SK-N-SH (cell line): ENCODE results near the gene JMJD1C. TPM values are rescaled to one million over a fixed set of nuclear protein-coding genes. Genes with fewer than 3 reads are reported as not detected.

Experiments used
- polyA plus RNA-seq, 3 experiments: library from polyadenylated mRNA; depleted of rRNA; stranded (reverse); fragments of >200 nt; gene quantifications; 2 replicates each; pipeline ENCODE4 v1.2.3, GENCODE V29; 2012
- small RNA-seq, 7 experiments: library from RNA; depleted of rRNA; stranded (forward); fragments of <200 nt; gene quantifications; one replicate each; pipeline ENCODE3, GENCODE V24; 2012

The JMJD1C gene
- polyA plus RNA-seq, 1 of the 3 experiments (the other 2 are of a cell fraction) = 11.7 TPM

Small RNAs within 50 kb of the gene (small RNA-seq; reads per million reads assigned to genes)
- gene AC022022.1 = 0 reads per million in 7 experiments
- gene MIR1296 = 1.1 to 43.3 (median 22.7) reads per million in 7 experiments

Other genes with a start within 250 kb of the JMJD1C start
- gene REEP3, start 55.4 kb upstream of the JMJD1C start, polyA plus RNA-seq (2012; rRNA removed) = 7.6 and 9.6 TPM in 2 replicates